ENCODE measurements around the gene PCDHA1. TPM values are rescaled to one million over a fixed set of nuclear protein-coding genes. Genes with fewer than 3 reads are reported as not detected.

The PCDHA1 gene
- total RNA-seq, 1 experiment from 2014 or later, result not detected

DNA sequence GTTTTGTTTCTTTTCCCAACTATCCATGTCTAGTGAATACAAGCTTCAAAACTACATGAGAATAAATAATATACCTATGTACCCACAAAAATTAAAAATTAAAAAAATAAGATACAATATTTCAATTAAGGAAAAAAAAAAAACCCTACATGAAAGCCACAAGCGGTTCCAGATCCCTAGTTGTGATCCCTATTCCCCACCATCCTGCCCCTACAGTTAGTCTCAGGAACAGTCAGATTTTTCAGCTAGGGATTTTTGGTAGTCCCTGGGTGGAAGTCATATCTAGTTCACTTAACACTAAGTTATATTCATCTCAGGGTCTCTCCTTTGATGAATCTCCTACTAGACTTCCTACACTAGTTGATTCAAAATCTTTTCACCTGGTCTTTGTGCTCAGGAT, 246.7 kb downstream of the PCDHA1 start:
- no peak for TF ChIP-seq SIN3A (IDR thresholded peaks at IDR 0.05; ENCODE audit: borderline replicate concordance, insufficient read depth, low read depth, low read length)
- TF ChIP-seq CTCF (IDR thresholded peaks at IDR 0.05), result no peak
- no peak for TF ChIP-seq REST (IDR thresholded peaks at IDR 0.05; ENCODE audit: insufficient read depth in 1 of 2, low read depth in 2 of 2, low read length in 1 of 2)
- no peak for TF ChIP-seq TCF7L2 (IDR thresholded peaks at IDR 0.05; ENCODE audit: low read depth, low read length)
- TF ChIP-seq POLR2AphosphoS5 (IDR thresholded peaks at IDR 0.05; ENCODE audit: low read depth, low read length), result no peak
- no peak for DNase-seq (ENCODE audit: low read depth, low spot score)
- H3K27ac ChIP-seq (ENCODE audit: low read length), result no peak overlapping the region
- H3K9me3 ChIP-seq (ENCODE audit: control insufficient read depth, insufficient read depth, low read depth, low read length), result no peaks in the 10 kb centered on the region
- ChIA-PET POLR2A (interaction anchor here (0.7 kb wide), 1 partner anchor 62 kb away, joined by 3 read pairs; no protein-coding TSS in a partner anchor), CTCF (interaction anchor here (0.7 kb wide), 1 partner anchor 180 kb away, joined by 4 read pairs; no protein-coding TSS in a partner anchor)
- no peaks in the 10 kb centered on the region for H3K4me1 ChIP-seq (ENCODE audit: control insufficient read depth, insufficient read depth, low read length)
- no peaks in the 10 kb centered on the region for H3K27me3 ChIP-seq (ENCODE audit: control insufficient read depth, insufficient read depth, low read length)
- in situ Hi-C loops (cut with HindIII; ENCODE audit: low pct_unique_long_range_greater_than_20kb, low sequenced_read_pairs), result no loop called here
- no peaks in the 10 kb centered on the region for H3K36me3 ChIP-seq (ENCODE audit: control insufficient read depth, insufficient read depth, low read length)
- no TSS peak for BruUV-seq (replicated peaks)
- intact Hi-C loops (cut with micrococcal nuclease; ENCODE audit: unreplicated experiment), result no loop called here
- ATAC-seq, result no peak
- no peak overlapping the region for H3K4me3 ChIP-seq (ENCODE audit: low read depth in 2 of 2, low read length in 2 of 2)

DNA sequence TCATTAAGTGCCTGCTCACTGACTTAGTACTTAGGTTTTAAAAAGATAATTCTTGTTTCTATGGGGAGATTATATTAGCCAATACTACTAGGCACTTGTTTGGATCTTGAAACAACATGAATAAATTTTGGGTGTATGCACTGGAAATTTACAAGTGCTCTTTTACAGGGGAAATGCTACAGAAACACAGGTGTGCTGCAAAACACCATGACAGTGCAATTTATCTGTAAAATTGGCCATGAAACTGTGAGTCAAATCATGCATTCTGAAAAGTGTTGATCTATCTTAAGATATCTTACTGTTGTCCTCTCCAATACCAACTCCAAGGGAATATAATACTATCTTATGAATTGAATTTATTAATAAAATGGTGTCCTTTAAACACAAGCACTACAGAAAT, 253.1 kb downstream of the PCDHA1 start:
- no peaks in the 10 kb centered on the region for H3K36me3 ChIP-seq (ENCODE audit: control insufficient read depth, insufficient read depth, low read length)
- no peak overlapping the region; the same call in 1 of the 2 replicates for H3K27ac ChIP-seq (ENCODE audit: low read length)
- H3K27me3 ChIP-seq (ENCODE audit: control insufficient read depth, insufficient read depth, low read length), result peaks cover 3% of the 10 kb centered on the region; the same call in 1 of the 2 replicates
- no TSS peak for BruUV-seq (replicated peaks)
- ChIA-PET CTCF (interaction anchor here (1.5 kb wide), 1 partner anchor 163 kb away, joined by 15 read pairs; no protein-coding TSS in a partner anchor), POLR2A (no interaction called here)
- no peak overlapping the region for H3K4me3 ChIP-seq (ENCODE audit: low read depth in 2 of 2, low read length in 2 of 2)
- intact Hi-C loops (cut with micrococcal nuclease; ENCODE audit: unreplicated experiment) (no loop called here), in situ Hi-C loops (cut with HindIII; ENCODE audit: low pct_unique_long_range_greater_than_20kb, low sequenced_read_pairs) (no loop called here)
- H3K4me1 ChIP-seq (ENCODE audit: control insufficient read depth, insufficient read depth, low read length), result peaks cover 7% of the 10 kb centered on the region; the same call in 1 of the 2 replicates
- DNase-seq (ENCODE audit: low read depth, low spot score) (no peak), ATAC-seq (no peak)
- TF ChIP-seq POLR2AphosphoS5 (IDR thresholded peaks at IDR 0.05; ENCODE audit: low read depth, low read length) (no peak), TCF7L2 (IDR thresholded peaks at IDR 0.05; ENCODE audit: low read depth, low read length) (no peak)
- no peaks in the 10 kb centered on the region for H3K9me3 ChIP-seq (ENCODE audit: control insufficient read depth, insufficient read depth, low read depth, low read length)

DNA sequence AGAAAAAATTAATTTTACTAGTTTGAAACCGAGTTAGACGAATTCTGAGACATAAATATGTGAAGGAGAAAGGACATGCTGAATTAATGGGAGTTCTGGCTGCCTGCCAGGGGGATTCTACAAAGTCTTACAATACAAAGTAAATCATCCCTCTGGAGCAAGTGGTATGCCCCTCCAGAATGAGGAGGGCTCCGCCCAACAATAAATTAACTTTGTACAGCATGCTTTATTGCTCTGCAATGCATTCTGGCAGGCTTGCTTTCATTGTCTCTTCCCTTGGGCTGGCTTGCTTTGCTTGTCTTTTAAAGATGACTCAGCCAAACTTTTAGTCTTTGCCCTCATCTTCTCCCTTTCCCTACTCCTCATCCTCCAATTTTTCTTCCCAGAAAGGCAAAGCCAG, 253.6 kb downstream of the PCDHA1 start:
- ATAC-seq, result peak; percentile 20
- in situ Hi-C loops (cut with HindIII; ENCODE audit: low pct_unique_long_range_greater_than_20kb, low sequenced_read_pairs), result no loop called here
- intact Hi-C loops (cut with micrococcal nuclease; ENCODE audit: unreplicated experiment), result no loop called here
- ChIA-PET CTCF (interaction anchor here (0.5 to 1.5 kb wide), 10 partner anchors 35 to 245 kb away, joined by 3 to 15 read pairs (median 4); partner anchors contain the start of genes PCDHA10 and PCDHAC2), POLR2A (no interaction called here)
- Histone ChIP-seq H3K9me3 (ENCODE audit: control insufficient read depth, insufficient read depth, low read depth, low read length) (no peaks in the 10 kb centered on the region), H3K27ac (ENCODE audit: low read length) (peak overlapping the region; percentile 71), H3K27me3 (ENCODE audit: control insufficient read depth, insufficient read depth, low read length) (peaks cover 3% of the 10 kb centered on the region; the same call in 1 of the 2 replicates), H3K4me1 (ENCODE audit: control insufficient read depth, insufficient read depth, low read length) (peaks cover 7% of the 10 kb centered on the region; the same call in 1 of the 2 replicates), H3K36me3 (ENCODE audit: control insufficient read depth, insufficient read depth, low read length) (no peaks in the 10 kb centered on the region), H3K4me3 (ENCODE audit: low read depth in 2 of 2, low read length in 2 of 2) (peak overlapping the region; percentile 48 to 89)
- DNase-seq (ENCODE audit: low read depth, low spot score), result no peak
- no peak for TF ChIP-seq SIN3A (IDR thresholded peaks at IDR 0.05; ENCODE audit: borderline replicate concordance, insufficient read depth, low read depth, low read length)
- TF ChIP-seq TCF7L2 (IDR thresholded peaks at IDR 0.05; ENCODE audit: low read depth, low read length), result no peak
- TF ChIP-seq POLR2AphosphoS5 (IDR thresholded peaks at IDR 0.05; ENCODE audit: low read depth, low read length), result no peak
- no peak for TF ChIP-seq CTCF (IDR thresholded peaks at IDR 0.05)
- no peak for TF ChIP-seq REST (IDR thresholded peaks at IDR 0.05; ENCODE audit: insufficient read depth in 1 of 2, low read depth in 2 of 2, low read length in 1 of 2)
- BruUV-seq (replicated peaks), result no TSS peak
